ENCODE measurements around the gene TFF3.

The TFF3 gene, protein sequence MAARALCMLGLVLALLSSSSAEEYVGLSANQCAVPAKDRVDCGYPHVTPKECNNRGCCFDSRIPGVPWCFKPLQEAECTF

DNA sequence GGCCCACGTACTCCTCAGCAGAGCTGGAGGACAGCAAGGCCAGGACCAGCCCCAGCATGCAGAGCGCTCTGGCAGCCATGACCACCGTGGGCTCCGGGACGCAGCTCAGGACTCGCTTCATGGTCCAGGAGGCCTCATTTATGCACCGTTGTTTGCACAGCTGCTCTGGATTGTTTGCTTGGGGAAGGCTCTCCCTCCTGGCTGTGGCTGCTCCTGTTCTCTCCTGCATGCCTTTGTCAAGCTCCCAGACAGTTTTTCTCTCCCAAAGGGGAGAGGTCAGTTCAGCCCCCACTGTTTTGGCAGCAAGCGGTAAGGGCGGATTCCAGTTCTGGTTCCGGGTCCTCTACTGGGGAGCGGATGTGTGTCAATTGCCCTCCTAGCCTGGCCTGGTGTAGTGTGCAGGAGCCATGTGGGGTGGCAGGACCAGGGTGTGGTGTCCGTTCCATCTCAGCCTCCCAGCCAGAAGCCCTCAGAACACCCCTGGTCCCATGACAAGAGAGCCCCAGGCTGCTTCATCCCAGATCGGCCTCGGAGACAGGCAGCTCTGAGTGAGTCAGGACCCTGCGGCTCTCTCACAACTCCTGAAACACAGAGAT is at the start of gene TFF3:
Gene TFF3, minus strand, starts transcription at position 114 of the 596 bp plus-strand sequence. Its CDS starts 35 bp downstream, at position 79.
- DNase-seq = no peak

DNA sequence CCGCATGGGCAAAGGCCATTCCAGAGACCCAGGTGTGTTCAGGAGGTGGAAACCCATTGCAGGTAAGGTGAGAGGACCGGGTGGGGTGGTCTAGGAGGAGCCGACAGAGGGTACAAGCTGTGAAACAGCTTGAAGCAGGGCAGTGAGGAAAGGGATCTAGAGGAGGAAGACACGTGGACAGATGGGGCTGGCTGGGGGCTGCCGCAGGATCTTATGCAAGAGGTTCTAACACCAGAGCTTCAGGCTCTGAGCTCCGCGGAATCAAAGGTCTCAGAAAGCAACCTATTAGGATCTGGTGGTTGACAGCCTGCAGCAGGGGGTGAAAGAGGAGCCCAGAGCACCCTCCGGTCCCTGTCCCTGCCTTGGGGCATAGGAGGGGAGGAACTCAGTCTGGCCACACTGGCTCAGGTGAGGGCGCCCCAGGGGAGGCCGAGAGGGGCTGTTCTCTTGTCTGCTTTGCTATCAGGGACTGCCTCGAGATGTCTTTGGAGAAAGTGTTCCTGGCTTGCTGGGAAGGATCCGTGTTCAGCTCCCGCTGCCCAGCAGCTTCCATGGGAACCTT is 49.2 kb upstream of the TFF3 start:
- no peak for DNase-seq

DNA sequence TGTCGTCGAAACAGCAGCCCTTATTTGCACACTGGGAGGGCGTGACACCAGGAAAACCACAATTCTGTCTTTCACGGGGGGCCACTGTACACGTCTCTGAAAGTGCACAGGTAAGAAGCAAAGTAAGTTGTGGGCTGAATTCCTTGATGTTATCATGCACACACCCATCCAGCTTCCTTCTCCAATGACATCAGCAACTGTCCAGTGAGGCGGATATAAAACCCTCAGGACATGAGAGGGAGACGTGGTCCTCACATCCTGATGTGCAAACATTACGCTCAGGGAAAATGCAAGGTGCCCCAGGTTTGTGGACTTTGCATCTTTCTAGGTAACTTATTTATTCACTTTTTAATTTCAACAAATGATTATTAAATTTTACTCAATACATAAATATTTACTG is 48.1 kb upstream of the TFF3 start:
- DNase-seq = no peak

DNA sequence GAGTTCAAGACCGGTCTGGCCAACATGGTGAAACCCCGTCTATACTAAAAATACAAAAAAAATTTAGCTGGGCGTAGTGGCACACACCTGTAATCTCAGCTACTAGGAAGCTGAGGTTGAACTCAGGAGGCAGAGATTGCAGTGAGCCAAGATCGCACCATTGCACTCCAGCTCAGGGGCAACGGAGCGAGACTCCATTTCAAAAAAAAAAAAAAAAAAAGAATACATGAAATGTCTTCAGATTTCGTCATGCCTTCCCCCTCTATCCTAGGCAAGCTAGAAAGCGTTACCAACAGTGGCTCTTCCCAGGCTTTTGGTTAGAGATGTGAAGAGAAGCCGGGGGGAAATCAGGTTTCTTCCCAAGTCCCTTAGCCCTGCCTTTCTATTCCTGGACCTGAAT is 47.5 kb upstream of the TFF3 start:
- DNase-seq = no peak

DNA sequence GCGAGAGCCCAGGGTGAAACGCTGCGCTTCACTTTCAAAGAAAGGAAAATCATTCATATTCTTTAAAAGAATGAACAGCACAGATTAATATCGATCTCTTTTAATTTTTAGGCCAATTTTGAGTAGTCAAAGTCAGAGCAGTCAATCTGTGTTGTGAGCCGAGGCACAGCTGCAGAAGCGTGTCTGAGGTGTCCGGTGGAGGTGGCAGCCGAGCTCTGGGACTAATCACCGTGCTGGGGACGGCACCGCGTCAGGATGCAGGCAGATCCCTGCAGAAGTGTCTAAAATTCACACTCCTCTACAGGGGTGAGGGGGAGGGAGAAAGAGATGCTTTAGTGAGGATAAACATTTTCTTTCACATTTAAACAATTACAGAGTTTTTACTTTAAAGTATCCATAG is 47.0 kb upstream of the TFF3 start:
- DNase-seq = no peak

DNA sequence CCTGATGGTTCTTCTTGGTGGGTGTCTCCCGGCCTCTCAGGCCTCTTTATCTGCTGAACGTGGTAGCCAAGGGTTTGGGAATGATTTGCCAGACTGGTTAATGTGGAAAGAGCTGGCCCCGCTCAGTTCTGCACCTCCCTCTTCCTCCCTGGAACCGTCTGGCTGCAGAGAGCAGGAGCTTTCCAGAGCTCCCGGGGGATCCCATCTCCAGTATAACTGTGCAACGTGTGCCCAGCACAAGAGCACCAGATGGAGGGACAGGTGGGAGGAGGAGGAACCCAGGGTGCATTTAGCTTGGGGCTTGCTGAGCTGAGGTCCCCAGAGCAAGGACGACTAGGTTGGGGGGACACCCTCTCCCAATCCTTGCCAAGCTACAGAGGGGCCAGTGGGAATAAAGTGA is 46.1 kb upstream of the TFF3 start:
- DNase-seq = no peak

DNA sequence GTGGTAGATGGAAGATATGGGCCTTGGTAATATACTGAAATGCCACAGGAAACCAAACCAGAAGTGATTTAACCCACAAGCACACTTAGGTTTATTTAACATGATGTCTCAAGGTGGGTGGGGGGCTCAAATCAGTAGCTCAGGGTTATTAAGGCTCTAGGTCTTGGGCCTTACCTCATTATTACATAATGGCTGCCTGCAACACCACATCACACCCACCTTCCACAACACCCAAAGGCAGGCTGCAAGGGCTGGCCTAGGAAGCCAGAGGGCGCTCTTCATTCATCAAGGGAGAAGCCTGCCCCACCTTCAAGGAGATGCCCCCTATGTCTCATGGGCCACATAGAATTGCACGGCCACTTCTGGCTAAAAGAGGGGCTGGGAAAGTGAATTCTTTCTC is 45.1 kb upstream of the TFF3 start:
- no peak for DNase-seq

DNA sequence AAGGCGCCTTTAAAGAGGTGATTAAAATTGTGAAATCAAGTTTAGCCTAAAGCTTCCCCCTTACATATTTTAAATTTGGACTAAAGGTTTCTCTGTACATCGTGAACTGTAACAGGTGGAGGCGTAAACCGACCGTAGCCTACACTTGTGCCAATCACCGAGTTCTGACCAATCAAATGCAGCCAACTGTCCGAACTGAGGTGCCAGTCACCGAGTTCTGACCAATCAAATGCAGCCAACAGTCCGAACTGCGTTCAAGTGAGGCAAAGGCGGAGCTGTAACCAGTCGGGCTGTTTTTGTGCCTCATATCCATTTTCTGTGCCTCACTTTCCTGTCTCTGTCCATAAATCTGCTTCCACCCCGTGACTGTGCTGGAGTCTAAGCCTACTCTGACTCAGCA is 43.7 kb upstream of the TFF3 start:
- no peak for DNase-seq

DNA sequence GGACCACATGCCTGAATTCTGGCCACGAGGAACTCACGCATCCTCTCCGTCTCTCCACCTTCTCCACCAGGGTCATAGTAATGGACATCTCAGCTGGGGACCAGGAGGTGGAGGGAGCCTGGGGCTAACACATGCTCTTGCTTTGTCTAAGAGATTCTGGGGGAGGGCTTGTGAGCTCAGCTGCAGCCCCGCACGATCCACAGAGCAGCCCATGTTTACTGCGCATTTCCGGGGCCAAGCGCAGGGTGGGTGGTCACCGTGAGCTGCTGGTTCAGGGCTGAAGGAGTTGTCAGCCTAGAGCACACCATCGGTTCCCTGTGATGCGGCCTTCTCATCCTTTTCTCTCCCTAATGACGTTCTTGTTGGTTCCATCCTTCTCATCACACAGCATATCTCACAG is 43.1 kb upstream of the TFF3 start:
- no peak for DNase-seq

DNA sequence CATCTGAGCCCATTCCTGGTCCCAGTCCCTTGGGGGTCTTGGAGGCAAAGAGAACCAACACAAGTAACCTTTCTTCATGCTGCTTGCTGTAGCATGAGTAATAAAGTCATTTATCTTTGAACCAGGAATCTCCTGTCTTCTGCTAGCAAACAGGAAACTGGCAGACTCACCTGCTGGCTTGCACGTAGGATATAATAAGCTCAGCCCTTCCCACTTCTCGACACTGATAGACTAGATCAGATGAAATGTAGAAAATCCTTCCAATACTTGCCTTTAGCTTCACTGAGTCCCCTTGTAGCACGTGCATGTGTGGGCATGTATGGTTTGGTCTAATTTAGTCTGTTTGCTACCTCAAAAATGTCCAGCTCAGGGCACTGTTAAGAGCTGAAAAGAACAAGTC is 42.1 kb upstream of the TFF3 start:
- DNase-seq = no peak

DNA sequence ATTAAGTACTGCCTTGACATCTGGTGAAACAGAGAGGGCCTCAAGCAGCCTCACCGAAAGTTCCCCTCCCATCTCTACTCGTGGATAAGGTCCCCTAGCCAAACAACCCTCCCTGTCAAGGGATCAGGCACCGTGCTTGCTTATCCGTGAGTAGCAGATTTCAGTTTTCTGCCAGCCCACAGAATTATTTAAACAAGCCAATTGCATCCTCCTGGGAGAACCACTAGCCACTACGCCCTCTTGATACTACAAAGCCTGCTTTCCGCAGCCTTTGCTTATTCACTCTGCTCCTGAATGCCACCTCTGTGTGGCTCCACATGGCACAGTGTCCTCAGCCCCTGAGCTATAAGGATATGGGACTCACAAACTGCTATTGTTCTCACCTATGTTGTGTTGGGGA is 41.4 kb upstream of the TFF3 start:
- no peak for DNase-seq

DNA sequence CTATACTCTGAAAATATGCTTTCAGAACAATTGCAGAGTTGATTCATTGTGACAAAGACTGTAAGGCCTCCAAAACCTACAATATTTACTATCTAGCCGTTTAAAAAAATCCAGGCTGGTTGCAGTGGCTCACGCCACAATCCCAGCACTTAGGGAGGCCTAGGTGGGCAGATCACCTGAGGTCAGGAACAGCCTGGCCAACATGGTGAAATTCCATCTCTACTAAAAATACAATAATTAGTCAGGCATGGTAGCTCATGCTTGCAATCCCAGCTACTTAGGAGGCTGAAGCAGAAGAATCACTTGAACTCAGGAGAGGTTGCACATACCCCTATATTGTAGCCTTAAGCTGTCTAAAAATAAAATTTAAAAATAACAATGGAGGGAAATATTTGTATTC is 40.8 kb upstream of the TFF3 start:
- DNase-seq = no peak

DNA sequence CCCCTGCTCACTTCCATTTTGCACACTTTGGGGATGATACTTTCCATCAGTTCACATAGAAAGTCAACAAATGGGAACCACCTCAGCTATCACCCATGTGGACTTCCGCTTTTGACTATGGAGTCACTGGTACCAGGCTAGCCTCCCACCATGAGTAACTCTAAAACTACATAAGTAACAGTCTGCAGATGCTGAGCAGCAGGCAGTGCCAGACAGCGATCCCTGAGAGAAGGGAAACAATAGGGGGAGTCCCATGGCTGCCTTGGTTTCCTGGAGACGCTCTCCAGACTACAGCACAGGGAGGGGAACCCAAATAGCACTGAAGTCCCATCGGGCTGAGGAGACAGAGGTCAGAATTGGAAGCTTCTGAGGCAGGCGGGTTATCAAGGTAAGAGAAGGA is 38.4 kb upstream of the TFF3 start:
- no peak for DNase-seq

DNA sequence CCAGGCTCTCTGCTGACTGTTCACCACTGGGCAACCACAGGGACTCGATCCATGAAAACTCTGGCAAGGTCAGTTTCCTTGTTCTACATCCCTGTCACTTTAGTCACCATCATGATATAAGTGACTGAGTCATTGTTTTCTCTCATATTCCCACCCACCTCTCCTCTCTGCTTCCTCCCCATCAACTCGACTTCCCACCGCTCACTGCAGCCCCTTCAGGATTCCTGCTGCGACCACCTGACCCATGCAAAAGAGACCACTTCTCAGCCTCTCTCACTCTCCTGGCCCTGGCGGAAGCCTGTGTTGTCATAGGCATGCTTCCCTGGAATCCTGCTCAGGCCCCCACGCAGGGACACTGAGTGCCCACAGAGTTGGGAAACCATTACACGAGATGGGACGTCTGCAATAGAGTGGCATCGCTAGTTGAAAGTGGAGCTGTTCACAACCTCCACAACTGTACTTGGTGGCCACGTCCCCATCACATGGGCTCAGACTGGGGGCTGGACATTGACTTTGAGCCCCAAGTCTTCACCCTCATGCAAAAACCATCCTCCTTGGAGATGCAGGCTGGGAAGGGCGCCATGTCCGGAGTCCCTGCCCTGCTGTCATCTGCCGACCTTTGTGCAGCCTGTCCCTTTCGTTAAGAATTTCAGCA is 37.4 kb upstream of the TFF3 start:
- no peak for DNase-seq

DNA sequence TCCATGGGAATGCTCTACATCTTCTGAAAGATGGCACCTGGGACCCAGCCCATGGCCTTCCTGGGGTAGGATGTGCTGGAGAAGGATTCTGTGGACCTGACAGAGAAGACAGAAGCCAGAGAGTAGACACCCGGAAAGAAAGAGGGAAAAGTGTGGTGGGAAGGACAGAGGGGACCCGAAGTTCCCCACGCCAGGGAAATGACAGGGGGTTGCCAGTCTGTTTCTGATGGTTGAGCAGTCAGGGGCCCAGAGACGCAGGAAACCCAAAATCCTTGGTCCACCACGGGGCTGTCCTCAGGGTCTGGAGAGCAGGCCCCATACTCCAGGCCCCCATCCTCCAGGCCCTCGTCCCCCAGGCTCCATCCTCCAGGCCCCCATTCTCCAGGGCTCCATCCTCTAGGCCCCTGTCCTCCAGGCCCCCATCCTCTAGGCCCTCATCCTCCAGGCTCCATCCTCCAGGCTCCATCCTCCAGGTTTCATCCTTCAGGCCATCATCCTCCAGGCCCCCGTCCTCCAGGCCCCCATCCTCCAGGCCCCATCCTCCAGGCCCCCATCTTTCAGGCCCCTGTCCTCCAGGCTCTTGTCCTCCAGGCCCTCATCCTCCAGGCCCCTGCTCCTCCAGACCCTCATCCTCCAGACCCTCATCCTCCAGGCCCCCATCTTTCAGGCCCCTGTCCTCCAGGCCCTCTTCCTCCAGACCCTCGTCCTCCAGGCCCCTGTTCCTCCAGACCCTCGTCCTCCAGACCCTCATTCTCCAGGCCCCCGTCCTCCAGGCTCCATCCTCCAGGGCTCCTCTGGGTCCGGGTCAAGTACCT is 36.6 kb upstream of the TFF3 start:
- DNase-seq = no peak

DNA sequence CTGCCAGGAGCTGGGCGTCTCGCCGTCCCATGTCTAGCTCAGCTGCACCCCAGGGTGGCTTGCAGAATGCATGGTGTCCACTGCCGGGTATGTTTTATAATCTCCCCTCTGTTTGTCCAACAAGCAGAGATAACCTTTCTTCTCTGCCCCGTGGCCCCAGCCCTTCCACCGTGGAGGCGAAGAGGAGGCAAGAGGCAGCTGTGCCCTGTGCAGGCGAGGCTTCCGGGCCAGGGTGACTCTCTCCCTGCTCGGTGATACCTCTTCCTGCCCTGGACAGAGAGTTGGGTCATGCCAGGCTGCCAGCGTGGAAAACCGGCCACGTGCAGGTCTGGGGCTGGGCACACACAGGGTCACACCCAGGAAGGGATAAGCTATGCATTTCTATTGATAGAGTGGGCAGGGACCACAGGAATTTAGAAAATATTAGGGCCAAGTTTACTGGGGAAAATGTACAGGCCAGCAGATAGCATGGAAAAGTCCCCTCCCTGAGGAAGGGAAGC is 35.8 kb upstream of the TFF3 start, which contains the start of gene TFF2:
Gene TFF2, minus strand, starts transcription at position 68 of the 500 bp plus-strand sequence. Its CDS starts 37 bp downstream, at position 31.
- DNase-seq = no peak

DNA sequence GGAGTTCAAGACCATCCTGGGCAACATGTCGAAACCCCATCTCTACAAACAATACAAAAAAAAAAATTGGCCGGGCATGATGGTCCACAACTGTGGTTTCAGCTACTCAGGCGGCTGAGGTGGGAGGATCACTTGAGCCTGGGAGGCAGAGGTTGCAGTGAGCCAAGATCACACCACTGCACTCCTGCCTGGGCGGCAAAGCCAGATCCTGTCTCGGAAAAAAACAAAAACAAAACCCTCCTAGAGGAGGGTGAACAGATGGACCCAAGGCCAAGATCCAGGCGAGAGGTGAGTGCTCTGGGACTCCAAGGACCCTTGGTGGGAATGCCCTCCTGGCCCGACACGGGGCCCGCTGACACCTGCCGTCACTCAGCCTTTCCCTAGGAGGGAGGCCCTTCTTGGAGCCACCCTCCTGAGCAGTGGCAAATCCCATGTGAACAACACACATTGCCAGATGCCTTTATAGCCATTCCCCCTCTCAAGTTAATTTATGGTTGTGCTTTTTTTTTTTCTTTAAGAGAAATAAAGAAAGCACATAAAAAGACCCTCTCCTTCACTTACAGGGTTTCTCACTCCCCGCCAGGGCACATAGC is 35.2 kb upstream of the TFF3 start:
- DNase-seq = no peak

DNA sequence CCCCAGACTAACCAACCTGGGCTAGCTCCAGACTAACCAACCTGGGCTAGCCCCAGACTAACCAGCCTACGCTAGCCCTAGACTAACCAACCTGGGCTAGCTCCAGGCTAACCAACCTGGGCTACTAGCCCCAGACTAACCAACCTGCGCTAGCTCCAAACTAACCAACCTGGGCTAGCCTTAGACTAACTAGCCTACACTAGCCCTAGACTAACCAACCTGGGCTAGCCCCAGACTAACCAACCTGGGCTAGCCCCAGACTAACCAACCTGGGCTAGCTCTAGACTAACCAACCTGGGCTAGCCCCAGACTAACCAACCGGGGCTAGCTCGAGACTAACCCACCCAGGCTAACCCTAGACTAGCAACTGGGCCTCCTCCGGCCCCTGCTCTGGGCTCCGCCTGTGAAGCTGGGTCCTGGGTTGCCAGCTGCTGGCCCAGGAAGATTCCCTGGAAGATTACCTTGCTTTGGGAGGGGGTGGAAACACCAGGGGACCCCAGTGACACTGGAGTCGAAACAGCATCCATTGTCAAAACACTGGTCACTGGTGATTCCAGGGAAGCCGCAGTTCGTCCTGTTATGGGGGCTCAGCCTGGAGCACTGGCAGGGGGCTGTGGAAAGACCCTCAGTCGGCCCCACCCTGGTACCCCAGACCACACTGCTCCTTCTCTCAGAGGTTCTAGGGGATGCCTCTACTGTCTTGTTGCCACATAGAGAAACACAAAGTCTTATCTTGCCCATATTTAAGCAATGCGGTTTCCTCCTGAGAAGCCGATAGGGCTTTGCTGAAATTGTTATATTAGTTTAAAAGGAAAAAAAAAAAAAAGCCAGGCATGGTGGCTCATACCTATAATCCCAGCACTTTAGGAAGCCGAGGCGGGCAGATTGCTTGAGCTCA is 34.5 kb upstream of the TFF3 start:
- DNase-seq = no peak

DNA sequence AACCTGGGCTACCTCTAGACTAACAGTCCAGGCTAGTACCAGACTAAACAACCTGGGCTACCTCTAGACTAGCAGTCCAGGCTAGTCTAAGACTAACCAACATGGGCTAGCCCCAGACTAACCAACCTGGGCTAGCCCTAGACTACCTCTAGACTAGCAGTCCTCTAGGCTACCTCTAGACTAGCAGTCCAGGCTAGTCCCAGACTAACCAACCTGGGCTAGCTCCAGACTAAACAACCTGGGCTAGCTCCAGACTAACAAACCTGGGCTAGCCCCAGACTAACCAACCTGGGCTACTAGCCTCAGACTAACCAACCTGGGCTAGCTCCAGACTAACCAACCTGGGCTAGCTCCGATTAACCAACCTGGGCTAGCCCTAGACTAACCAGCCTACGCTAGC is 33.6 kb upstream of the TFF3 start:
- DNase-seq = no peak

DNA sequence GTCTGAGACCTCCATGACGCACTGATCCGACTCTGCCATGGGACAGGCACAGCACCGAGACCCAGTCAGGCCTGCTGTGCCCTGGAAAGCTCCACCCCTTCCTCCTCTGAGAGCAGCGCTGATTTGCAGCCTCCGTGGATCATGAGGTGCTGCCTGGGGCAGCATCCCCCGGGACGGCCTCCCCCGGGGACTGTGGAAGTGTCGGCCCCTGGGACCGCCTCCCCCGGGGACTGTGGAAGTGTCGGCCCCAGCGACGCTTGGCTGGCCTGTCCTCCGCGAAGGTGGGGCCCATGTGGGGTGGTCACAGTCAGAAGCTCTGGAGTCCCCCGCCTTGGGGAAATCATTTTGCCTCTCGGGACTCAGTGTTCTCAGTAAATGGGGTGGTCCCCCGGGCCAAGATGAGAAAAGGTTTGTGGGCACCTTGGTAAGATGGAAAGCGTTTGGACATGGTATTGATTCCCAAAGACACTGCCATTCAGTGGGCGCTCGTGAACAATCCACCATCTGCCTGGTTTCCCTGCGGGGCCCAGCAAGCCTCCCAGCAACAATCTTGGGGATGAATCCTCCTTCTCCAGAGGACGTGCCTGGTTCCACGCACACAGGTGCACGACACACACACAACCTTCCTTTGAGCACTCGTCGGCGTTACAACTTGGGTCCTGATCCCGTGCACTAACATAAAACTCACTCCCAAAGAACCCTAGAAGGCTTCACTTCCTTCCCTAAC is 32.6 kb upstream of the TFF3 start:
- no peak for DNase-seq
